Fibroblast of the conjunctiva (primary cell): ENCODE measurements around the gene PITPNC1.
A peak's percentile ranks its signal among the peaks of the same experiment; 100 is the strongest.

Source experiments
- DNase-seq: peaks from one replicate; pipeline ENCODE4 v3.0.0-alpha.2; 2010; ENCODE audit warnings: low read depth

PITPNC1 gene

GRCh38 chr17:67434061-67434525 lies 57.0 kb downstream of the PITPNC1 start:
- DNase-seq: no peak

GRCh38 chr17:67435122-67435521 lies 58.0 kb downstream of the PITPNC1 start:
- DNase-seq: no peak

- DNase-seq: no peak
These were observed 58.7 kb downstream of the PITPNC1 start for GRCh38 chr17:67435786-67436185.

GRCh38 chr17:67436233-67436632 lies 59.2 kb downstream of the PITPNC1 start:
- DNase-seq: no peak

- DNase-seq: no peak
These were observed 61.6 kb downstream of the PITPNC1 start for GRCh38 chr17:67438667-67439066.

GRCh38 chr17:67439269-67439668 lies 62.2 kb downstream of the PITPNC1 start:
- DNase-seq: no peak

- no peak for DNase-seq
These were observed 63.4 kb downstream of the PITPNC1 start for GRCh38 chr17:67440277-67441051.

GRCh38 chr17:67441052-67441895 lies 64.2 kb downstream of the PITPNC1 start:
- DNase-seq: no peak

GRCh38 chr17:67441896-67442219 lies 64.8 kb downstream of the PITPNC1 start:
- DNase-seq: no peak

GRCh38 chr17:67442787-67443624 lies 65.9 kb downstream of the PITPNC1 start:
- DNase-seq: no peak

- peak; percentile 24 for DNase-seq
These were observed 67.0 kb downstream of the PITPNC1 start for GRCh38 chr17:67443931-67444595.

GRCh38 chr17:67448449-67448848 lies 71.4 kb downstream of the PITPNC1 start:
- no peak for DNase-seq

GRCh38 chr17:67449065-67449464 lies 72.0 kb downstream of the PITPNC1 start:
- DNase-seq: no peak

GRCh38 chr17:67449845-67450755 lies 73.0 kb downstream of the PITPNC1 start:
- DNase-seq: no peak

- DNase-seq: no peak
These were observed 75.8 kb downstream of the PITPNC1 start for GRCh38 chr17:67452681-67453554.

GRCh38 chr17:67456103-67456502 lies 79.0 kb downstream of the PITPNC1 start:
- no peak for DNase-seq

GRCh38 chr17:67456889-67457288 lies 79.8 kb downstream of the PITPNC1 start:
- DNase-seq: no peak

GRCh38 chr17:67458203-67458602 lies 81.1 kb downstream of the PITPNC1 start:
- no peak for DNase-seq

- DNase-seq: no peak
These were observed 82.9 kb downstream of the PITPNC1 start for GRCh38 chr17:67459985-67460384.
